Naive B cell (primary cell): ENCODE data around the gene ZDHHC3. TPM values are rescaled to one million over a fixed set of nuclear protein-coding genes. Genes with fewer than 3 reads are reported as not detected.

ENCODE experiments used
- ATAC-seq, 2 donors: fragments of 150-1000 bp; cut with Tn5 transposase; 2 replicates each; pipeline ENCODE4 v1.10.0; 2021; ENCODE audit warnings: low read depth in 2 of 2, mild to moderate bottlenecking in 2 of 2, moderate library complexity in 2 of 2
- DNase-seq: peaks from one replicate; pipeline ENCODE4 v3.0.0; 2022
- H3K27ac Mint-ChIP-seq, 6 donors: one replicate each; pipeline ENCODE4 v1.8.0; 2020 to 2022; ENCODE audit warnings: mild to moderate bottlenecking in 6 of 6, mixed read lengths in 6 of 6, moderate library complexity in 5 of 6, inconsistent platforms in 2 of 6
- H3K27me3 Mint-ChIP-seq, 3 donors: one replicate each; pipeline ENCODE4 v1.8.0; 2021 to 2022; ENCODE audit warnings: mixed read lengths in 3 of 3, mild to moderate bottlenecking in 1 of 3
- H3K36me3 Mint-ChIP-seq, 2 donors: one replicate each; pipeline ENCODE4 v1.8.0; 2020 to 2022; ENCODE audit warnings: mixed read lengths in 2 of 2, inconsistent platforms in 1 of 2, mild to moderate bottlenecking in 1 of 2
- H3K4me1 Mint-ChIP-seq, 3 donors: one replicate each; pipeline ENCODE4 v1.8.0; 2020 to 2022; ENCODE audit warnings: mixed read lengths in 3 of 3, inconsistent platforms in 1 of 3, mild to moderate bottlenecking in 1 of 3, moderate library complexity in 1 of 3
- H3K4me3 Mint-ChIP-seq, 8 donors: one replicate each; pipeline ENCODE4 v1.8.0; 2020 to 2022; ENCODE audit warnings: mild to moderate bottlenecking in 8 of 8, mixed read lengths in 8 of 8, moderate library complexity in 8 of 8, inconsistent platforms in 2 of 8
- H3K9me3 Mint-ChIP-seq, 7 donors: one replicate each; pipeline ENCODE4 v1.8.0; 2020 to 2022; ENCODE audit warnings: mixed read lengths in 7 of 7, mild to moderate bottlenecking in 5 of 7, inconsistent platforms in 2 of 7, moderate library complexity in 1 of 7
- polyA plus RNA-seq, 6 donors: library from polyadenylated mRNA; unstranded; fragments of 300-500 nt; fragmentation: Illumina TruSeq; gene quantifications; one replicate each; pipeline ENCODE4 v1.2.3, GENCODE V29; 2021; ENCODE audit warnings: low read depth in 6 of 6

The ZDHHC3 gene
- polyA plus RNA-seq, 6 donors from 2014 or later = 15.5 to 45.1 (median 35.3) TPM

DNA sequence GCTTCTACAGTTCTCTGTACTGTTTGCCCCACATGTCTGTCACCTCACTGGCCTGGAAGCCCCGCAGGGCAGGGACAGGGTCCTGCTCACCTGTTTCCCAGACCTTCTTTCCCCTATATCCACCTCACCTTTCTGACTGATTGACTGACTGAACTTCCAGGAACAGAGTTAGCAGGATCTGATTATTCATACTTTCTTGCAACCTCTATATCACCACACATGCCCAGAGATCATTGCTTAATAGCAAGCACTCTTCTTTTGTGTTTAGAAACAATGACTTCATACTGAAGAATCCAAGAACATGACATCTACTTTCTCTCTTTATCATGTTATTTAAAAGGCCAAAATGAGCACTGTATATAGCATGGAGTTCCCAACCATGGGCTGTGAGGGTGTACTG lies 32.1 kb upstream of the ZDHHC3 start:
- ATAC-seq (no peak), DNase-seq (no peak)
- peaks cover 0 to 2% (median 0%) of the 10 kb centered on the region in 7 donors for H3K9me3 Mint-ChIP-seq
- no peaks in the 10 kb centered on the region for H3K27me3 Mint-ChIP-seq
- H3K27ac Mint-ChIP-seq = peak overlapping the region in 1 of 6 donors; percentile 81
- H3K4me3 Mint-ChIP-seq = no peak overlapping the region
- peaks cover 38 to 44% of the 10 kb centered on the region in 2 donors for H3K36me3 Mint-ChIP-seq
- peaks cover 21 to 25% (median 21%) of the 10 kb centered on the region in 3 donors for H3K4me1 Mint-ChIP-seq

GRCh38 chr3:45007091-45007490 lies 31.1 kb upstream of the ZDHHC3 start:
- ATAC-seq (no peak), DNase-seq (no peak)
- peaks cover 38 to 45% of the 10 kb centered on the region in 2 donors for H3K36me3 Mint-ChIP-seq
- no peaks in the 10 kb centered on the region for H3K27me3 Mint-ChIP-seq
- no peak overlapping the region for H3K27ac Mint-ChIP-seq
- no peak overlapping the region for H3K4me3 Mint-ChIP-seq
- H3K4me1 Mint-ChIP-seq = peaks cover 15 to 20% (median 16%) of the 10 kb centered on the region in 3 donors
- H3K9me3 Mint-ChIP-seq = peaks cover 0 to 2% (median 0%) of the 10 kb centered on the region in 7 donors

DNA sequence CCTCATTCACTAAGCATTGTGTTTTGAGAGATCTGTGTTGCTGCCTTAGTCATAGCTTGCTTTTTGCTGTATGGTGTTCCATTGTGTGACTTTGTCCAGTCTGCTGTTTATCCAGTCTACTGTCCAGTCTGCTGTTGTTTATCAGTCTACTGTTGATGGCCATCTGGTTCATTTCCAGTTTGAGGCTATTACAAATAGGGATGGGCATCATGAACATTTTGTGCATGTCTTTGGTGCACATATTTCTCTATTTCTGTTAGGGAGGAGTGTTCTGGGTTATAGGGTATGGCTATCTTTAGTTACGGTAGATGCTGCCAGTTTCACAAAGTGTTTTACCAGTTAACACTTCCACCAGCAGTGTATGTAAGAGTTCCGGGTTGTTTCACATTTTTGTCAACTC lies 27.9 kb upstream of the ZDHHC3 start:
- H3K36me3 Mint-ChIP-seq = peaks cover 52 to 54% of the 10 kb centered on the region in 2 donors
- peak overlapping the region in 1 of 6 donors; percentile 28 for H3K27ac Mint-ChIP-seq
- ATAC-seq (no peak), DNase-seq (no peak)
- peaks cover 0 to 2% (median 0%) of the 10 kb centered on the region in 7 donors for H3K9me3 Mint-ChIP-seq
- H3K27me3 Mint-ChIP-seq = no peaks in the 10 kb centered on the region
- no peak overlapping the region for H3K4me3 Mint-ChIP-seq
- peaks cover 0 to 7% (median 0%) of the 10 kb centered on the region in 3 donors for H3K4me1 Mint-ChIP-seq

GRCh38 chr3:45003406-45003805 lies 27.4 kb upstream of the ZDHHC3 start:
- Mint-ChIP-seq H3K27me3 (no peaks in the 10 kb centered on the region), H3K36me3 (peaks cover 51% of the 10 kb centered on the region in 2 donors), H3K4me1 (peaks cover 0 to 7% (median 0%) of the 10 kb centered on the region in 3 donors), H3K9me3 (peaks cover 0 to 2% (median 0%) of the 10 kb centered on the region in 7 donors), H3K4me3 (no peak overlapping the region), H3K27ac (no peak overlapping the region)
- ATAC-seq (no peak), DNase-seq (no peak)

DNA sequence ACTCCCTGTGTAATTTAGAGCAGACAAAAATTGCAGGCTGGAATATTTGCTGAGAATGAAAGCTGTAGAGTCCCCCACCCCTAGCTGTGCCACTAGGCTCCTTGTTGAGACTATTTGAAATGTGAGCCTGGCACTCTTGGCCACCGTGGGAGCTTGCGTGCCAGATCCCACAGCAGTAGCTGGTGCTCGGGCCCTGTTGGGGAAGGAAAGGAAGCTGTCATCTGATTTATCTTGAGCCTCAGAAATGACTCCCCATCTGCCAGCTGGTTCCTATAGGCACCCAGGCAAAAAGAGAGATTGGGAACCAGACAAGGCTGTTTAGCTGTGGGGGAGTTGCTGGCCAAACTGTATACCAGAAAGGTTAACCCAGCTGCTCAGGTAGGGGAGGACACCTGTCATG lies 26.7 kb upstream of the ZDHHC3 start:
- H3K9me3 Mint-ChIP-seq = peaks cover 0 to 2% (median 0%) of the 10 kb centered on the region in 7 donors
- H3K36me3 Mint-ChIP-seq = peaks cover 45 to 46% of the 10 kb centered on the region in 2 donors
- H3K4me3 Mint-ChIP-seq = no peak overlapping the region
- ATAC-seq = no peak
- peaks cover 0 to 7% (median 0%) of the 10 kb centered on the region in 3 donors for H3K4me1 Mint-ChIP-seq
- no peaks in the 10 kb centered on the region for H3K27me3 Mint-ChIP-seq
- H3K27ac Mint-ChIP-seq = peak overlapping the region in 2 of 6 donors; percentile 27 to 90
- DNase-seq = no peak

GRCh38 chr3:45002139-45002660 lies 26.2 kb upstream of the ZDHHC3 start:
- DNase-seq (no peak), ATAC-seq (no peak)
- H3K9me3 Mint-ChIP-seq = peaks cover 0 to 2% (median 0%) of the 10 kb centered on the region in 7 donors
- no peaks in the 10 kb centered on the region for H3K27me3 Mint-ChIP-seq
- H3K36me3 Mint-ChIP-seq = peaks cover 44 to 46% of the 10 kb centered on the region in 2 donors
- peaks cover 0 to 7% (median 0%) of the 10 kb centered on the region in 3 donors for H3K4me1 Mint-ChIP-seq
- no peak overlapping the region for H3K4me3 Mint-ChIP-seq
- H3K27ac Mint-ChIP-seq = peak overlapping the region in 2 of 6 donors; percentile 47 to 58

- H3K4me1 Mint-ChIP-seq = peaks cover 0 to 3% (median 0%) of the 10 kb centered on the region in 3 donors
- ATAC-seq = no peak
- peak overlapping the region in 1 of 6 donors; percentile 47 for H3K27ac Mint-ChIP-seq
- peaks cover 39 to 47% of the 10 kb centered on the region in 2 donors for H3K36me3 Mint-ChIP-seq
- DNase-seq = no peak
- no peaks in the 10 kb centered on the region for H3K9me3 Mint-ChIP-seq
- H3K27me3 Mint-ChIP-seq = no peaks in the 10 kb centered on the region
- H3K4me3 Mint-ChIP-seq = no peak overlapping the region
Observed at GRCh38 chr3:45001738-45002137, 25.8 kb upstream of the ZDHHC3 start.

DNA sequence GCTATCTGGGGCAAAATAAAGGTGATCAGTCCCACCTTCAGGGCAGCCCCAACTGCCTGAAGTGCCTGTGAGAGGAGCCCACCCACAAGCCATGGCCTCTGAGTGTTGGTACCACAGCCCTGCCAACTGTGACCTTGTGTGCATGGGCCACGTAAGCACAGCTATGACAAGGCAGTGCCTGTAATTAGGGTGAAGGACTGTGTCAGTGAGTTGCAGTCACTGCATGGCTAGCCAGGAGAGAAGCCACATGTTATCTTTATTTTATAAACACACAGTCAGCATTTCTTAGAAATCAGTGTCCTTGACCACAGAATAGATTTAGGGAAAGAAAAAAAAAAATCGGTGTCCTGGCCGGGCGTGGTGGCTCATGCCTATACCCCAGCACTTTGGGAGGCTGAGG lies 24.8 kb upstream of the ZDHHC3 start:
- no peaks in the 10 kb centered on the region for H3K27me3 Mint-ChIP-seq
- no peaks in the 10 kb centered on the region for H3K9me3 Mint-ChIP-seq
- H3K36me3 Mint-ChIP-seq = peaks cover 38 to 47% of the 10 kb centered on the region in 2 donors
- H3K4me1 Mint-ChIP-seq = peaks cover 0 to 3% (median 0%) of the 10 kb centered on the region in 3 donors
- no peak for DNase-seq
- no peak overlapping the region for H3K27ac Mint-ChIP-seq
- ATAC-seq = no peak
- no peak overlapping the region for H3K4me3 Mint-ChIP-seq

- Mint-ChIP-seq H3K4me1 (peaks cover 0 to under 1% (median 0%) of the 10 kb centered on the region in 3 donors), H3K9me3 (no peaks in the 10 kb centered on the region), H3K27ac (no peak overlapping the region), H3K4me3 (no peak overlapping the region), H3K36me3 (peaks cover 28 to 38% of the 10 kb centered on the region in 2 donors), H3K27me3 (no peaks in the 10 kb centered on the region)
- ATAC-seq (no peak), DNase-seq (no peak)
Observed at GRCh38 chr3:44999782-45000181, 23.8 kb upstream of the ZDHHC3 start.

DNA sequence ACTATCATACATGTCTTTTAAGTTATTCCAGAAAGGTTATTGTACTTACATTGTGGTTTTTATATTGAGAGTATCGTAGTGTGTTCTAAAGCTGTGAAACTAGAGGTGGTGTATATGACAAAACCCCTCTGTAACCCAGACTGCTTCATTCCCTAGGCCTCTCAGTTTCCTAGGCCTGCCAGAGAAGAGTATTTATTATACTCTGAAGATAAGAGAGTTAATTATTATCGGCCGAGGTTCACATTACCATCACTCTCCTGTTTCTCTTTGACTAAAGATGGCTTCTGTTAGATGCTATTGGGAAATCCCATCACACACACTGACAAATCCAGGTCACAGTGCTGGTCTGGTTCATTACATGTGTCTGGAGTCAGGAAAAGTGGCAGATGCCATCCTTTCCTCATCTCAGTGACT lies 20.6 kb upstream of the ZDHHC3 start:
- Mint-ChIP-seq H3K27me3 (no peaks in the 10 kb centered on the region), H3K36me3 (peaks cover 9 to 20% of the 10 kb centered on the region in 2 donors), H3K4me1 (peaks cover 0 to 7% (median 5%) of the 10 kb centered on the region in 3 donors), H3K9me3 (no peaks in the 10 kb centered on the region), H3K4me3 (no peak overlapping the region), H3K27ac (no peak overlapping the region)
- ATAC-seq = no peak
- DNase-seq = no peak

- Mint-ChIP-seq H3K4me1 (peaks cover 0 to 7% (median 7%) of the 10 kb centered on the region in 3 donors), H3K4me3 (no peak overlapping the region), H3K27me3 (no peaks in the 10 kb centered on the region), H3K27ac (peak overlapping the region in 2 of 6 donors; percentile 57 to 81), H3K36me3 (peaks cover 11% of the 10 kb centered on the region in 2 donors), H3K9me3 (no peaks in the 10 kb centered on the region)
- no peak for DNase-seq
- no peak for ATAC-seq
Observed at GRCh38 chr3:44995142-44995770, 19.3 kb upstream of the ZDHHC3 start.

DNA sequence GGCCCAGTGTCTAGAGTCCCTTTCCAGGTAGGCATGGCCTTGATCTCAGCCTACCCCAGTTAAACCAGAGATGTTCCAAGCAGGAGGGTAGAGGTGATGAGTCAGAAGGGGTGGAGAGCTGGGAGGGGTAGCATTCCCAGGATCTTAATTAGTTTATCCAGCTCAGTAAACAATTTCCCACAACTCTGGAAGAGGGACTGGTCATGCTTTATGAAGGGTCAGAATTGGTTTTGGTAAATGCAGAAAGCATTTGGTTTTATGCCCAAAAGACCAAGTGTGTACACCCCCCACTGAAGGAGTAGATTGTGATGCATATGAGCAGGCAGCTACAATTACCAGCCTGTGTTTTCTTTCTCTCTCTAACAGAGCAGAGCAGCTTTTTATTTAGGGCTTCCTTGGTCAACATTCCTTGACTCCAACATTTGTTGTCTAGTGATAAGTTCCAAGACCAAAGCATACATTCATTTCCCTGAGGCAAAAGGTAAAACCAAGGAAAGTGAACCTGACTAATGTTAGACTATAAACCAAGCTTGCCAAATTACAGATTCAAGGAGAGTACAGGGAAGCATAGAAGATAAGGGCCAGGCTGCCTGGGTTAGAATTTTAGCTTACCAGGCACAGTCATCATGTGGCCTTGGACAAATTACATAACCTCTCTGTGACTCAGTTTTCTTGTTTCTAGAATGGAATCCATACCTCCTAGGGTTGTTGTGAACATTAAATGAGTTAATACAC lies 17.7 kb upstream of the ZDHHC3 start:
- no peak for ATAC-seq
- H3K27ac Mint-ChIP-seq = no peak overlapping the region
- H3K4me3 Mint-ChIP-seq = no peak overlapping the region
- H3K9me3 Mint-ChIP-seq = no peaks in the 10 kb centered on the region
- peaks cover 0 to 7% (median 7%) of the 10 kb centered on the region in 3 donors for H3K4me1 Mint-ChIP-seq
- no peak for DNase-seq
- H3K36me3 Mint-ChIP-seq = peaks cover 9 to 10% of the 10 kb centered on the region in 2 donors
- no peaks in the 10 kb centered on the region for H3K27me3 Mint-ChIP-seq

DNA sequence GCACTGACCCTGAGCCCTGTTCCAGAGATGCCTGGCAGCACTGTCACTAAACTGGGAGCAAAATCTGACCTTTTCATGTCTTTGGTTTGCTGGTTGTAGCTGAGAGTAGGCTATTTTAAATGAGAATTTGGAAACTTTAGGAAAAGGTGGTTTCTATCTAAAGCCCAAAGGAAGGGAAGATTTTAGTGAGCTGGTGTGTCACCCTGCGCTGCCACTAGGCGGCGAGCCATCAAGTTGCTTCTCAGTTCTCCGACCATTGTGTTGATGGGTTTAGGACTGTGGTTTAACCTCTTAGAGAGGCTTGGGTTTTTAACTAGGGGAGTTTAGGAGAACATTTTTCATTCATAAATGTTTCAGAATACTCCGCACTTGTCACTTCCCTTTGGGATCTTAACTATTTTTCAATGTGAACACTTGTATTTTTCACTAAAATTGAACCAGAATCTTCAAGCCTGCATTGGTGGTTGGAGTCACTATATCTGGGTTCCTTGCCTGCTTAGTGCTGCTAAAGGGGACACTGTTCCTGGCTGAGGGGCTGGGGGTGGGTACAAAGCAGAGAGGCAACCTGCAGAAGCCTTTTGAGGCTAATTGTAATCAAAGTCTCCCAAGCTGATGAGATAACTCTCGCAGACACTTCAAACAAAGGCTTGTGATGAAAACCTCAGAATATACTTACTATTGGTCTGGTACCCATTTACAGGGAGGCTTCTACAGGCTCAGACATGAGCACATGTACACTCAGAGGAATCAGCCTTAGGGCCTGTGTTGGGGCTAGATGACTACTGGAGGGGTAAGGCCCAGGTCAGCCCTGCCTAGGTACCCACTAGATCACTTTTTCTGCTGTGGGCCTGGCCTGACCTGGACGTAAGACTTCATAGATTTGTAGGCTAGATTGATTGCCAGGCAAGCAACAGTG lies 16.8 kb upstream of the ZDHHC3 start:
- H3K9me3 Mint-ChIP-seq = no peaks in the 10 kb centered on the region
- DNase-seq (no peak), ATAC-seq (no peak)
- peaks cover 4 to 12% (median 7%) of the 10 kb centered on the region in 3 donors for H3K4me1 Mint-ChIP-seq
- no peaks in the 10 kb centered on the region for H3K27me3 Mint-ChIP-seq
- H3K36me3 Mint-ChIP-seq = peaks cover 9 to 10% of the 10 kb centered on the region in 2 donors
- H3K4me3 Mint-ChIP-seq = no peak overlapping the region
- peak overlapping the region in 1 of 6 donors; percentile 24 for H3K27ac Mint-ChIP-seq
